AG09319 (cell line): ENCODE results near the gene HP.
"Not testable (repeated sequence)": the region's sequence is repeated elsewhere in the genome, so short reads cannot be mapped to it uniquely, and the experiment has no call there.

Experiments
- DNase-seq: peaks from one replicate; pipeline ENCODE4 v3.0.0-alpha.2; 2010; ENCODE audit warnings: low read depth; ENCODE audit errors: extremely low read depth
- CTCF ChIP-seq: IDR thresholded peaks from 2 replicates; pipeline ENCODE4 v1.5.1; 2011; ENCODE audit warnings: low read depth, mild to moderate bottlenecking, inconsistent platforms, low read length, moderate library complexity

The HP gene

GRCh38 chr16:72054254-72054847 lies at the start of gene HP:
HP (plus strand) TSS chr16:72054505; CDS start chr16:72054653, 148 bp downstream.
- not testable (repeated sequence) for DNase-seq

- DNase-seq: not testable (repeated sequence)
Measured at GRCh38 chr16:72008065-72008423, 46.3 kb upstream of the HP start.

GRCh38 chr16:72008424-72009216 lies 45.7 kb upstream of the HP start, which contains the start of gene DHODH:
DHODH (plus strand) TSS chr16:72008744; CDS start chr16:72008765, 21 bp downstream.
- peak; percentile 91 for DNase-seq
- no peak; the same call in 1 of the 2 replicates for TF ChIP-seq CTCF

- DNase-seq: no peak
Measured at GRCh38 chr16:72009779-72010178, 44.5 kb upstream of the HP start.

GRCh38 chr16:72012607-72013006 lies 41.7 kb upstream of the HP start:
- no peak for TF ChIP-seq CTCF
- no peak for DNase-seq

More at GRCh38 chr16:72009779-72010178, 44.5 kb upstream of the HP start:
- TF ChIP-seq CTCF: no peak

GRCh38 chr16:72013389-72013788 lies 40.9 kb upstream of the HP start:
- DNase-seq: no peak
- TF ChIP-seq CTCF: no peak

- DNase-seq: no peak
- no peak for TF ChIP-seq CTCF
Measured at GRCh38 chr16:72013888-72014581, 40.3 kb upstream of the HP start.

- DNase-seq: no peak
- no peak for TF ChIP-seq CTCF
Measured at GRCh38 chr16:72014675-72015074, 39.6 kb upstream of the HP start.
